ENCODE data around the gene XXYLT1.

Gene XXYLT1

GRCh38 chr3:195106418-195106906 is 164.5 kb downstream of the XXYLT1 start:
- FAIRE-seq, result no peak

GRCh38 chr3:195105841-195106417 is 165.0 kb downstream of the XXYLT1 start:
- FAIRE-seq, result no peak

- no peak for FAIRE-seq
Observed at GRCh38 chr3:195105389-195105788, 165.6 kb downstream of the XXYLT1 start.

GRCh38 chr3:195104340-195104739 is 166.6 kb downstream of the XXYLT1 start:
- no peak for FAIRE-seq

GRCh38 chr3:195103623-195104022 is 167.3 kb downstream of the XXYLT1 start:
- no peak for FAIRE-seq

GRCh38 chr3:195102609-195103467 is 168.1 kb downstream of the XXYLT1 start:
- no peak for FAIRE-seq

- FAIRE-seq, result no peak
Observed at GRCh38 chr3:195101927-195102608, 168.9 kb downstream of the XXYLT1 start.

GRCh38 chr3:195101001-195101583 is 169.9 kb downstream of the XXYLT1 start:
- FAIRE-seq, result no peak

GRCh38 chr3:195099951-195100785 is 170.8 kb downstream of the XXYLT1 start:
- no peak for FAIRE-seq

- no peak for FAIRE-seq
Observed at GRCh38 chr3:195098741-195099525, 172.0 kb downstream of the XXYLT1 start.

GRCh38 chr3:195097331-195098255 is 173.4 kb downstream of the XXYLT1 start:
- FAIRE-seq, result no peak

GRCh38 chr3:195096484-195097330 is 174.3 kb downstream of the XXYLT1 start:
- no peak for FAIRE-seq

- FAIRE-seq, result no peak
Observed at GRCh38 chr3:195096053-195096452, 174.9 kb downstream of the XXYLT1 start.

- FAIRE-seq, result no peak
Observed at GRCh38 chr3:195095704-195096036, 175.3 kb downstream of the XXYLT1 start.

GRCh38 chr3:195095035-195095703 is 175.8 kb downstream of the XXYLT1 start:
- no peak for FAIRE-seq

GRCh38 chr3:195094191-195094921 is 176.6 kb downstream of the XXYLT1 start:
- FAIRE-seq, result no peak

- no peak for FAIRE-seq
Observed at GRCh38 chr3:195093731-195094130, 177.2 kb downstream of the XXYLT1 start.

Data from islet of Langerhans (tissue), 1 donor.